Activated CD4-positive, alpha-beta T cell treated with anti-CD3 and anti-CD28 coated beads, Interleukin-10, Interleukin-2, amounts not matched to agents 100 ng/mL and 50 ng/mL, durations not matched to agents 16 hours and 8 hours (primary cell): Measurements from ENCODE around the gene OASL.

Source experiments
- DNase-seq: peaks from one replicate; pipeline ENCODE4 v3.0.0-alpha.2; 2020

Gene OASL

DNA sequence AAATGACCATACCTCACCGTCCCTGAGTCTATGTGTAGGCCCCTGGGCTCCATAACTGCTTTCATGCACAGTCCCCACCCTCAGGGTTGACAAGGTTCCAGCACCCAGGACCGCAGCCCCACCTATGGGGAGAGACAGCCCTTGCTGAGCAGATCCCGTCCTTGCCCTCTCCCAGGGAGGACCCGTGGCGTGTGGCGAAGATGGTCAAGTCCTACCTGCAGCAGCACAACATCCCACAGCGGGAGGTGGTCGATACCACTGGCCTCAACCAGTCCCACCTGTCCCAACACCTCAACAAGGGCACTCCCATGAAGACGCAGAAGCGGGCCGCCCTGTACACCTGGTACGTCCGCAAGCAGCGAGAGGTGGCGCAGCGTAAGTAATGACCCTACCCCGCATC lies 50.4 kb downstream of the OASL start:
- no peak for DNase-seq

DNA sequence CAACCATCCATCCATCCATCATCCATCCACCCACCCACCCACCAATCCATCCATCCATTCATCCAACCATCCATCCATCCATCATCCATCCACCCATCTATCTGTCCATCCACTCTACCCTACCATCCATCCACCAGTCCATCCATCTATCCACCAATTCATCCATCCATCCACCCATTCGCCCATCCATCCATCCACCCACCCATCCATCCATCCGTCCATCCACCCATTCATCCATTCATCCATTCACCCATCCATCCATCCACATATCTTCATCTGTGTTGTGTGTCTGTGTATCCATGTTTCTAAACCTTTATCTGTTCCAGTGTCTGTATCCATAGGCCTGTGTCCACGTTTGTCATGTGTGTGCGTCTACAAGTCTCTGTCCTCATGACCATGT lies 50.8 kb downstream of the OASL start:
- no peak for DNase-seq

DNA sequence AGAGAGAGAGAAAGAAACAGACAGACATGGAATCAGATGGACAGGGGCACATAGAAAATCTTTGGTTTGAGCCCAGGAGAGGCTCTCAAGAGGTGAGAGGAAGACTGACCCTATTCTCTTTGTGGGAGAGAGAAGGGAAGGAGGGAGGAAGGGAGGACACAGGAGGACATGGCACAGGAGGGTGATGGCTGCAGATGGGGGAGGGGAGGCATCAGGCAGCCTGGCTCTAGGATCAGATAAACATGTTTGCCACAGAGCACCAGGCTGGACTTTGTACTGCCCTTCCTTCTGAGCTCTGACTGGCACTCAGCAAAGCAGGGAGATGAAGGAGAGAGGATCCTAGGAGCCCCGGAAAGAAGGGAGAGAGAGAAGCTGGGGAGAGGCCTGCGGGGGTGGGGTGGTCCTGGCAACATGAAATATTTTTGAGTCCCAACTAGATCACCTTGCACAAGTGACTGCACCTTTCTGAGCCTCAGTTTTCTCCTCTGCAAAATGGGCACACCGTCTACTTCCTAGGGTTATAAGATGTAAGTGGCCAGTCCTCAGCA lies 54.6 kb downstream of the OASL start:
- DNase-seq = no peak

DNA sequence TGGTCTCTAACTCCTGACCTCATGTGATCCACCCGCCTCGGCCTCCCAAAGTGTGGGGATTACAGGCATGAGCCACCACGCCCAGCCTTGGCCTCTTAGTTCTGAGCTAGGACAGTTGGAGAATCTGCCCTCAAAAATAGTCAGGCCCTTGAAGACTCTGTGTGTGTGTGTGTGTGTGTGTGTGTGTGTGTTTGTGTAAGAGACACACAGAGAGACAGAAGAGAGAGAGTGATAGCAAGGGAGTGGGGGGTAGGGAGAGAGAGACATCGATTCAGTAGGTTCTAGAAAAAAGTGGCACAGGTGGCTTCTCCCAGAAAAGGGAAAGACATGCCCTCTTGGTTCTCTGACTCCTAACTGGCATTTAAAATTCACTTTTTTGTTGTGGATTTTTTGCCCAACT lies 55.3 kb downstream of the OASL start:
- no peak for DNase-seq

DNA sequence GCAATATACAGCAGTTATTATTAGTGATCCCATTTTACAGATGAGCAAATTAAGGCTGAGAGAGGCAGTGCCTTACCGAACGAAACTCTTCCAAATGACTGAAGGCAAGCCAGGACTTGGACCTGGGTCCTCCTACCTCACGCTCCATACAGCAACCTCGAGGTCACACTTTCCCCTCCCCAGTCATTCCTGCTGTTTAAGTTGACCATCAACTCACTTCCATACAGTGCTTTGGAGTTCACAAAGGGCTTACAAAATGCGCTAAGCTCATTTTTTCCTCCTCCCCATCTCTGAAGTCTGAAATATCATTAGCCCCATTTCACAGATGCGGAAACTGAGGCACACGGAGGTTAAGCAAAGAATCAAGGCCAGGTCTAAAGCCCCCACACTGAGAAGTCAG lies 56.4 kb downstream of the OASL start:
- DNase-seq = no peak

DNA sequence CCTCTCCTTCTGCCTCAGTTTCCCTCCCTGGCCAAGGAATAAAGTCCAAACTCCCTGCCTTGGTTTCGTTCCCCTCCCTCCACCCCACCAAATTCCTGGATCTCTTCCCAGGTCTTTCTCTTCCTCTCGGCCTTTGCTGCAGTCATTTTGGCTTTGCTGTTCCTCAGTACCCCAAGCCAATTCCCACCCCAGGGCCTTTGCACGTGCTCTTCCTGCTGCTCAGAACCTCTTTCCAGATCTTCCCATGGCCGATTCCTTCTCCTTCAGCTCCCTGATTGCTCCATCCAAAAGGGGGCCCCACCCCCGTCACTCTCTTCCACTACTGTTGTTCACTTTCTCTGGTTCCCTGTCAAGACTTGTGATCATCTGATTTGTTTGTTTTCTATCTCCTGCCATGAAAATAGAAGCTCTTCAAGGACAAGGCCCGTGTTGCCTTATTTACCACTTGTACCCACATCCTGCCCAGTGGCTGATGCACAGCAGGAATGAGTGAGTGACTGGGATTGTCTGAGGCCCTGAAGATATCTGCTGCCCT lies 57.6 kb downstream of the OASL start:
- DNase-seq = no peak

DNA sequence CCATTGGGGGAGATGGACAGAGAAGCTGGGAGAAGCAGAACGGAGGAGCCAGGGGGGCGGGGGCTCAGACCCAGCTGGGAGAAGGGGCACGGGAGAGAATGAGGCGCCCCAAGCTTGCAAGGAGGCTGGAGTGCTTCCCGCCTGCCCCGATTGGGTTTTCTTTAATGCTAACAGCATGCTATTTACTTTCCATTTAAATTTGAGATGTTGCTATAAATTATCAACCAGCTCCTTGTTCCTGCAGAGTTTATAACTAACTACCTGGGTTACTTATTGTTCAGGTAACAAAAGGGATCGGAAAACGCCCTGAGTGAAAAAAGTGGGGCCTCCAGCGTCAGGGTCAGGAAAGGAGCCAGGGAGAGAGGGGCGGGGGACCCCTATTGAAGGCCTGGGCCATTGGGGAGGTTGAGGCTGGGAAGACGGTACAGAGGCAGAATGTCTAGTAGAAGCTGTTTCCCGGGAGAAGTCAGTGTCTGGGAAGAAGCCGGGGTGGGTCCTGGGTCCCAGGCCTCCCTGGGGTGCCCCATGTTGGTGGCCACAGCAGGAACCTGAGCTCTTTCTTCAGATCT lies 58.2 kb downstream of the OASL start:
- DNase-seq = no peak

DNA sequence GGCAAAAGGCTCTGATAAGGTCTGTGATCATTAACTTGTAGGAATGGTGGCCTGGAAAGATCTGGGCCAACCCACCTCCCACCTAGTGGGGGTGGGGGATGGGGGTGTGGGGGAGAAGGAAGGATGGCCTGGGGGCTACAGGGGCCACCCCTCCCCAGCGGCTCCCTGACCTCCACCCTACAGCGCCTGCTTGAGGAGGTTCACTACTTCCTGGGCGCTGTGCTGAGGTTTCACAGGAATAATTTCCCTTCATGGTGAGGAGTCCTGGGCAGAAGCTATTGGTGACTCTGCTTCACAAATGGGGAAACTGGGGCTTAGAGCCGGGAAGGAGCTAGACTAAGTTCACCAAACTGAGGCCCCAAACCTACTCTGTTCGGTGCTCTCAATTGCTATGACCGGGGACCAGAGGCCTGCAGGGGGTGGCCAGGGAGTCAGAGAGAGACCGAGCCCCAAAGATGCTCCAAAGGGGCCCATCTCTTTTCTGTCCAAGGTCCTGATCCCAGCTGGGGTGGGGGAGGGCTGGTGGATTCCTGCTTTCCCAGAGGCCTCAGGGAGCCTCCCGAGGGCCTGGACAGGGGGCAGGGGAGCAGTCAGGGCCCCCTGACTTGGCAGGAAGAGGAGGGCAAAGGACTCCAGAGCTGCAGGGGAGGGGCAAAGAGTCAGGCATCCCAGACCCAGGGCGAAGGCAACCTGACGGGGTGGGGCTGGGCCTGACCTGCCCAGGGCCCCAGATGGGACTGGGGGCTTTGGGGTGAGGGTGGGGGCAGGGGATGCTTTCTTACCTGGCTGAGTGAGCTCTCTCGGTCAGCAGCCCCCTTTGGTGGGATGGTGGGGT lies 59.0 kb downstream of the OASL start:
- no peak for DNase-seq

DNA sequence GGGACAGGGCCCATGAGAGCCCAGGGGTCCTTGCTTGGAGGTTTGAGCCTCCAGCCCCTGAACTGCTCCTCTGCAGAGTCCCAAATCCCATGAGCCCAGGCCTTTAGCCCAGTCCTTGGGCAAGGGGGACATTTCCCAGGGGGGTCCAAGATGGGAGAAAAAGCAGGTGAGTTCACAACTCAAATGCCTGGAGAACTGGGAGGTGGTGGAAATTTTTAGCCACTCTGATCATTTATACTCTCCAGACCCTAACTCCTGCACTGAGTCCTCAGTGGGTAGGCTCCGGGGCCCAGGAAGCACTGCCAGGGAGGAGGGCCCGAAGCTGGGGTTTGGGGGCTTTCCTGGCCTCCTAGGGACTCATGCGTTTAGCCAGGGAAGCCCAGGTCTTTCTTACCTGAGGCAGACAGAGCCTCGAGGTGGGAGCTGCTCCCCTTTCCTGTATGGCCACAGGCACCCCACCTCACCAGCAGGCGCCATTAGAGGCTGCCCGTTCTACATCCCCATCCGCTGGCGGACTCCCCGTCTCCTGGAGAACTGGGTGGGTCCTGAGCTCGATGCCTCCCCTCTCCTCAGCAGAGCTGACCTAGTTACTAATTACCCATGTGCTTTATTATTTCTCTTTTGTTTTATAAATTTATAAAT lies 59.7 kb downstream of the OASL start:
- DNase-seq = no peak

DNA sequence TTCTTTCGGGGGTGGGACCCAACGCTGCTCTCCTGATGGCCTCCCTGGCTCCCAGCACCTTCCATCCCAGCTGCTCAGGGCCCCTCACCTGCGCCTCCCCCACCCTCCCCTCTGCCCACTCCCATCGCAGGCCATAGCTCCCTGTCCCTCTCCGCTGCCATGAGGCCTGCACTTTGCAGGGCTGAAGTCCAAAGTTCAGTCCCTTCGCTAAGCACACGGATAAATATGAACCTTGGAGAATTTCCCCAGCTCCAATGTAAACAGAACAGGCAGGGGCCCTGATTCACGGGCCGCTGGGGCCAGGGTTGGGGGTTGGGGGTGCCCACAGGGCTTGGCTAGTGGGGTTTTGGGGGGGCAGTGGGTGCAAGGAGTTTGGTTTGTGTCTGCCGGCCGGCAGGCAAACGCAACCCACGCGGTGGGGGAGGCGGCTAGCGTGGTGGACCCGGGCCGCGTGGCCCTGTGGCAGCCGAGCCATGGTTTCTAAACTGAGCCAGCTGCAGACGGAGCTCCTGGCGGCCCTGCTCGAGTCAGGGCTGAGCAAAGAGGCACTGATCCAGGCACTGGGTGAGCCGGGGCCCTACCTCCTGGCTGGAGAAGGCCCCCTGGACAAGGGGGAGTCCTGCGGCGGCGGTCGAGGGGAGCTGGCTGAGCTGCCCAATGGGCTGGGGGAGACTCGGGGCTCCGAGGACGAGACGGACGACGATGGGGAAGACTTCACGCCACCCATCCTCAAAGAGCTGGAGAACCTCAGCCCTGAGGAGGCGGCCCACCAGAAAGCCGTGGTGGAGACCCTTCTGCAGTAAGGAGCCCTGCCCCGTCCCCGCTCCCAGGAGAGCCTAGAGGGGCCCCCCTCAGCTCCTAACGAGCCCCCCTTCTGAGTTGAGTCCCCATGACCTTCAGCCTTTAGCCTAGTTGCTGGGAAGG lies 60.5 kb downstream of the OASL start, which contains the start of gene HNF1A:
TSS of gene HNF1A (plus strand) at position 248 of the 924 bp plus-strand sequence. CDS start at position 474, 226 bp downstream.
- no peak for DNase-seq

DNA sequence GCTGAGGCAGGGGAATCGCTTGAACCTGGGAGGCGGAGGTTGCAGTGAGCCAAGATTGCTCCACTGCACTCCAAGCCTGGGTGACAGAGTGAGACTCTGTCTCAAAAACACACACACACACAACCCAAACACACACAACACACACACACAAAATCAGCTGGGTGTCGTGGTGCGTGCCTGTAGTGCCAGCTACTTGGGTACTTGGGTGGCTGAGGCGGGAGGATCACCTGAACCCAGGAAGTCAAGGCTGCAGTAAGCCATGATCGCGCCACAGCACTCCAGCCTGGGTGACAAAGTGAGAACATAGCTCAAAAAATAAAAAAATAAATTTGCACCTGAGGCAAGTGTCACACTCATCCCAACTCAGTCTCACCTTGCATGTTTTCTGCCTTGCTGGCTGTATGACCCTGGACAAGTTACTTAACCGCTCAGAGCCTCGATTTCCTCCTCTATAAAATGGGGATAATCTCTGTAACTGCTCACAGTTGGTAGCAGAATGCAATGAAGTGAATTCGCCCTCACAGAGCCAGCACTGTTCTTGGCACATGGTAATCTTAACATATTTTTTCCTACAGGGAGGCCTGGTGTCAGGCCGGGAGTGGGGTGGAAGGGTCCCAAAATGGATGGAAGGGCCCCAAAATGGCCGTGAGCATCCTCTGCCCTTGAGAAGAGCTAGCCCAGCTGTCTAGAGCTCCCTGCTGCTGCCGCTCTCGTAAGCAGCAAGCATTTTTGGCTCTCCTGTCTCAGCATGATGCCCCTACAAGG lies 61.3 kb downstream of the OASL start:
- no peak for DNase-seq

DNA sequence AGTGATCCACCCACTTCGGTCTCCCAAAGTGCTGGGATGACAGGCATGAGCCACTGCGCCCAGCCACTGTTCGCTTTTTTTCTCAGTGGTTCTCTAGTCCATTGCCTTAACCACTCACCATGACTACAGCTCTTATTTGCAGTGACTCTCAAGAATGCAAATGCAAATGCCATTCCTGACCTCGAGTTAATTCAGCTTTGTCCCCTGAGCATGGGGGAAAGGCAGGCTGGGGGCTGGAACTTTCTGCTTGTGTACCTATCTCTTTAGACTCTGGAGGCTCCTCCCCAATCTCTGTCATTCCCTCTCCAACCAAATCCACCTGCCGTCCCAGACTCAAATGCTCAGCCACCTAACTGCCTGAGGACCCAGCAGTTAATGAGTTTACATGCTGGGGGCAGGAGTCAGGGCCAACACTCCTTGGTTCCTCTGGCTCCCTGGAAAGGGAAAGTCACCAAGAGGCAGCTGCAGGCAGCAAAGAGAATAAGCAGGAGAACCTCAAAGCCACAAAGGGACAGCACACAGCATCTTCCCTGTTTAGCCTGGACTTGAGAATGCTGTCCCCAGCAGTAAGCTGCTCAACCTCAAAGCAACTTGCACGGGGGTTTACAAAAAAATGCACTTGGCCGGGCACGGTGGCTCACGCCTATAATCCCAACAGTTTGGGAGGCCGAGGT lies 66.0 kb downstream of the OASL start:
- no peak for DNase-seq

DNA sequence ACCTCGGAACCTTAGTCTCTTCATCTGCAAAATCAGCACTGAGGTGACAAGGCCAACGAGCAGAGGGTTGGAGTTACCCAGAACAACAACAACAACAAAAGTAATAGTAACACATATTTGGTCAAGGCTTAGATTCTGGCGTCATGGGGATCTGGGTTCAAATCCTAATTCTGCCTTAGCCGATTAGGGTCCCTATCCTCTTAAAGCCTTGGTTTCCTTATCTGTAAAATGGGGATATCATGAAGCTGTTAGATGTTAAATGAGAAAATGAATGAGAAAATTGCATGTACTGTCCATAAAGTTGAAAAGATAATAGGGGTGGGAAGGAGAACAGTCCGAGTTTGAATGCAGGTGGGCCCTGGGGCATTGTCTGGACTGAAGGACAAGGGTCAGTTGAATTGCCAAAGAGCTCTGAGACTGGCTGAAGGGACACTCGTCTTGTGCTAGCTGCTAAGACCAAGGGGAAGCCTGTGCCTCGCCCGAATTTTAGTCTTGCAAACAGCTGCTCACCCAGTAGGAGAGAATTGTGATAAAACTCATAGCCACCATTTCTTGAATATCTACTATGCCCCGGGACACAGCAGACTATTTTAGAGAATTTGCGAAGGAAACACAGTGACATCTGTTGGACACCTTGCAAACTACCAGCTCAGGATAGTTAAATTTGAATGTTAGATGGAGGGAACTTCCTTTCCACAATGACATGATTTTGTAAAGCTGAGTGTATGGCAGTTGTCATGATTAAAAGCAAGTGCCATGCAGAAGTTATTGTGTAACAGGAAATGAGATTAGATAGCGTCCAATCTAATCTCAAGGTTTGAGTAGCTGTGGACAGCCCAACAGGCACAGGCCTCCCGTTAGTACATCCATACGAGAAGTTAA lies 67.5 kb downstream of the OASL start:
- DNase-seq = peak; percentile 77

DNA sequence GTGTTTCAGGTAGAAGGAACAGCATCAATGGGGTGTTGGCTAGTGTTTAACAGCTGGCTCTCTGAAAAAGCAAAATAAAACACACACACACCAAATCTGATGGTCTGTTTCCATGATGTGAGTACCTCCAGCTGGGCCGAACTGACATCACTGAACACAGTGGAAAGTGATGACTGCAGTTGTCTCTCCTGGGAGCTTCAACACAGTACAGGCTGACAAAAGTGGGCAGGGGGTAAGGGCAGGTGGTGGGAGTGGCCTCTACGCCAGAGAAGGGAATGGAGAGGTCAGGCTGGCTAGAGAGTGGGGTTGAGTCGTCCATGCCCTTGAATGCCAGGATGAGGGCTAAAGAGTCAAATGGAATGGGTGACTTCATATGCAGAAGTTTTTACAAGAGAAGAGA lies 68.7 kb downstream of the OASL start:
- no peak for DNase-seq
